Neural progenitor cell (in vitro differentiated cells): ENCODE measurements around the gene POU5F2.

Source experiments
- EZH2 ChIP-seq: fragments of 200-600 bp; sonication (generic); IDR thresholded peaks from 2 replicates; pipeline ENCODE4 v1.6.1; 2017; ENCODE audit warnings: antibody characterized with exemption, mild to moderate bottlenecking, moderate library complexity
- EZH2phosphoT487 ChIP-seq: fragments of 200-600 bp; sonication (generic); IDR thresholded peaks from 2 replicates; pipeline ENCODE4 v1.6.1; 2017; ENCODE audit warnings: antibody characterized with exemption
- TF ChIP-seq, protein P1 (sequence below): fragments of 200-600 bp; sonication (generic); IDR thresholded peaks from 2 replicates; pipeline ENCODE4 v1.5.1; 2017; ENCODE audit warnings: antibody characterized with exemption, mild to moderate bottlenecking

DNA sequence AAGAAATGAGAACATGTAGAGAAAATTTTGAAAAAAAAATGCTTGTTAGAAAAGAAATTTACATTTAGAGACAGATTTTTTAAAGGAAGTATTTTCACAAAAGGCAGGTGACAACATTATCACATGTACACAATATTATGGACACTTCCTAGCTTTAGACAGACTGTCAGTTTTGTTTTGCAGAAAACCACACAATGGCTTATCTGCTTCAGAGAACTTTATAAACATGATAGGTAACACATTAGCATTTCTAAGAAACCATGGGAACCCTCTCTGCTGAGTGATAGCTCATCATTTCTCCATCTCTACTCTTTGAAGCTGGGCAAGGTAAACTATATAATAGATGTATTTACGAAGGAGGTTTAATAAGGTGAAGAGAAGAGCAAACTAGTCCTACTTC lies 25.6 kb downstream of the POU5F2 start:
- TF ChIP-seq, protein P1, sequence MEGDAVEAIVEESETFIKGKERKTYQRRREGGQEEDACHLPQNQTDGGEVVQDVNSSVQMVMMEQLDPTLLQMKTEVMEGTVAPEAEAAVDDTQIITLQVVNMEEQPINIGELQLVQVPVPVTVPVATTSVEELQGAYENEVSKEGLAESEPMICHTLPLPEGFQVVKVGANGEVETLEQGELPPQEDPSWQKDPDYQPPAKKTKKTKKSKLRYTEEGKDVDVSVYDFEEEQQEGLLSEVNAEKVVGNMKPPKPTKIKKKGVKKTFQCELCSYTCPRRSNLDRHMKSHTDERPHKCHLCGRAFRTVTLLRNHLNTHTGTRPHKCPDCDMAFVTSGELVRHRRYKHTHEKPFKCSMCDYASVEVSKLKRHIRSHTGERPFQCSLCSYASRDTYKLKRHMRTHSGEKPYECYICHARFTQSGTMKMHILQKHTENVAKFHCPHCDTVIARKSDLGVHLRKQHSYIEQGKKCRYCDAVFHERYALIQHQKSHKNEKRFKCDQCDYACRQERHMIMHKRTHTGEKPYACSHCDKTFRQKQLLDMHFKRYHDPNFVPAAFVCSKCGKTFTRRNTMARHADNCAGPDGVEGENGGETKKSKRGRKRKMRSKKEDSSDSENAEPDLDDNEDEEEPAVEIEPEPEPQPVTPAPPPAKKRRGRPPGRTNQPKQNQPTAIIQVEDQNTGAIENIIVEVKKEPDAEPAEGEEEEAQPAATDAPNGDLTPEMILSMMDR: no peak
- TF ChIP-seq EZH2 (no peak), EZH2phosphoT487 (no peak)
